HG03460 (cell line): ENCODE results near the gene RPL35.

Source experiments
- ATAC-seq: cut with Tn5 transposase; IDR thresholded peaks from one replicate; pipeline ENCODE4 v1.9.1; 2021; ENCODE audit not compliant: unreplicated experiment

The RPL35 gene

DNA sequence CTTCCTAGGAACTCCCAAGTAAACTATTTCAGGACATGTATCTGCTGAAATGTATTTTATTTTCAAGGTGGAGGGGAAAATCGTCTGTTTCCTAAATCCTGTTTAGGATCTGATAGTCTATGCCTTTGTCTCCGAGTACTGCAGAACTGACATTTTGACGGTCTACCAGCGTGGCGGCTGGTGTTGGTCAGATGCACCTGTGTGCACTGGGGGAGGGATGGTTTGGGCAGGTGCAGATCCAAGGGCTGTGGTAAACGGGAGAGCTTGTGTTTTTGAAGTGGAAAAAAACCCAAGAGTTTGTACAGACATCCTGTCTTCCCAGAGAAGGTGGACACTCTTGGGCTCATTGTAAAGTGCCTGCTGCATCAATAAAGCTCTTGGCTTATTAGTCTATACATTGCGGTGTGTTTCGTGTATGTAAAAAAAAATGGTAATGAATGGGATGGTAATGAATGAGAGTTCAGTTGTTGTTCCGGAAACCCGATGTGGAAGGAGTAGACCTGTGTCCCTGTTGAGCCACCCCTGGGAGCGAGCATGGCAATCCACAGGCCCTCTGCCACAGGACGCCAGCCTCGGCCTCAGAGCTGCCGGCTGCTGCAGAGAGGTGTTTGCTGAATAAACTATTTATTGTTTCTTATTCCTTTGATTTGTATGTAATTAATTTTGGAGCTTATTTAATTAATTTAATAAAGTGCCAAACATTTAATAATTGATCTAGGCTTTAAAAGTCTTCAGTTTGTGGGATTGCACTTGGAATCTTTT lies 15.4 kb upstream of the RPL35 start:
- no peak for ATAC-seq

DNA sequence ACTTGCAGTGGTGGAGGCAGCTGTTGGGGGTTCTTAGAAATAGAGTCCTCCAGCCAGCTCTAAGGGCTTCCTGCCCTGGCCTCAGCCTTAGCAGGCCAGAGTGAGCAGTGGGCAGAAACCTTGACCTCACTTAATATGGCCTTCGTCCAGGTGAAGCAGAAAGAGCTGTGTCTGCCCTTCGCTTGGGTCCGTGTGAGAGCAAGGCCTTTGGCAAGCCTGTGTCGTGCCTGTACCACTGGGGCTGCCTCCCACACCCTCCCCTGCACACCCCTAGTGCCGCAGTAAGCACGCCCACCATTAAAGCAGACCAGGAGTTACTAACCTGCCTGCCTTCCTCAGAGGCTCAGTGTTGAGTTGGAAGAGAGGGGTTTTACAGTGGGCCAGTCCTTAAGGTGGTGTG lies 13.7 kb upstream of the RPL35 start:
- no peak for ATAC-seq

DNA sequence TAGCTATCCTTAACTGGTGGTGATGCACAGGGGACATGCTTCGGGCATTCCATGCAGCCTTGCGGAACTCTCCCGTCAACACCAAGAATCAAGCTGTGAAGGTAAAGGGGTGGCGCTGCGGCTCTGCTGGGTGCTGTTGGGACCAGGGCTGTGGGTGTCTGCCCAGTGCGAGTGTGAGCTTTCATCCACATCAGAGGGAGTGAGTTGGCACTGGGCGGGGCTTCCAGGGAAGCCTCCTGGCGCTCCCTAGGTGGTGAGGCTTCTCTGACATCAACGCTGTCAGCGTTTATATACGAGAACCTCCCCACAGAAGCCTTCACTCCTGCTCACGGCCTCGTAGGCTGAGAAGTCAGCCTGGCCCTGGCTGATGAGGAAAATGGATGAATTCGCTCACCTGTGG lies 11.9 kb upstream of the RPL35 start:
- no peak for ATAC-seq

DNA sequence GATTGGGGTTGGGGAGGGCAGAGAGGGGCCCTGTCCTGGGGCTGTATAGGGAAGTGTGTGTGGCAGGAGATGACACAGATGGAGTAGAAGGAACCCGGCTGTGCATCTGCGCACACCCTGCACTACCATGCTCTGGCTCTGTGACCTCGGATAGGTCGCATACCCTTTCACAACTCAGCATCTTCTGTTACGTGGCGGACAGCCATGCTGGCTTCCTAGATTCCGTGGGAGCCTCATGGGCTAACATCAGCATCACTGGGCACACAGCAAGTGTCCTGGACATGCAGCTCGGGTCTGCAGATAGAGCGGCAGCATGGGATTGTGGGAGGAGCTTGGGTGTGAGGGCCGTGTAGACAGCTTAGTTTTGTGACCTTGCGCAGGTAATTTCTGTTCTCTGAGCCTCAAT lies 9.4 kb upstream of the RPL35 start:
- no peak for ATAC-seq

DNA sequence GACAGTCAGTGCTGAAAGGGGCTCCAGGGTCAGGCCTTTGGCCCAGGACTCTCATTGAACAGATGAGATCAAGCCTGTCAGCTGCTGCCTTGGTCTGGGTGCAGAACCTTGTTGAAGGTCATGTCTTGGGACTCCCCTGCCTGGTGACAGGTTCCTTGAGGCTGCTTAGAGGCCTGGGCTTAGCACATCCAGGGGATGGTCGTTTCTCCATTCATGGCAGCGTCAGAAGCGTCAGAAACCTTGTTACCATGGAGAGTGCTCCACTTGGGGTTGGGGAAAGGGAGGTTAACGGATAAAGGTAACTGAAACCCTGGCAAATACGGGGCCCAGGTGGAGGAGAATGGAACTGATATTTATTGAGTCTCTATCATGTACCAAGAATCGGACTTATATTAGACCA lies 9.0 kb upstream of the RPL35 start:
- ATAC-seq, result no peak

DNA sequence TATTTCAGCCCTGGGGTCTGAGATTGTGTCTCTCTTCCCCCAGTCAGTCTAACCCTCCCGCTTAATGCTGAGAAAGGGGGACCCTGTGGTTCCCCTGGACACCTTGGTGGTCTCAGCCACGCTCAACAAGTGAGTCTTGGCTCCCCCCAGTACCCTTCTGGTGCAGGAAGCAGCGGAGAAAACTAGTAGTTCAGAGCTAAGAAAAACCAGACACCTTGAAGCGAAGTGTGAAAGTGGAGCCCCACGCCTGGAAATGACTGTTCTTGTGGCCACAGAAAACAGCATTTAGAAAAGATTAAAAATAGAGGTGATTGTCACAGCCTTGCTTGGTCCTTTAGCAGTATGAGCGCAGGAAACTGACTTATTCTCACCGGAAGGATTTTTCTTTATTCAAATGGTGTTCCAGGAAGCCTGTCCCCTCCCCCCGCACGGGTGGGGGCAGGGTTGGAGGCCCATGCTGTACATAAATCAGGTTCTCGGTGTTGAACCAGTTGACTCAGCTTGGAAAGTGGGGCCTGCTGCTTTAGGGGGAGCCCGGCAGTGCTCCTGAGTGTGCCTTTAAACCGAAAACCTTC lies 8.3 kb upstream of the RPL35 start:
- peak; percentile 44 for ATAC-seq

DNA sequence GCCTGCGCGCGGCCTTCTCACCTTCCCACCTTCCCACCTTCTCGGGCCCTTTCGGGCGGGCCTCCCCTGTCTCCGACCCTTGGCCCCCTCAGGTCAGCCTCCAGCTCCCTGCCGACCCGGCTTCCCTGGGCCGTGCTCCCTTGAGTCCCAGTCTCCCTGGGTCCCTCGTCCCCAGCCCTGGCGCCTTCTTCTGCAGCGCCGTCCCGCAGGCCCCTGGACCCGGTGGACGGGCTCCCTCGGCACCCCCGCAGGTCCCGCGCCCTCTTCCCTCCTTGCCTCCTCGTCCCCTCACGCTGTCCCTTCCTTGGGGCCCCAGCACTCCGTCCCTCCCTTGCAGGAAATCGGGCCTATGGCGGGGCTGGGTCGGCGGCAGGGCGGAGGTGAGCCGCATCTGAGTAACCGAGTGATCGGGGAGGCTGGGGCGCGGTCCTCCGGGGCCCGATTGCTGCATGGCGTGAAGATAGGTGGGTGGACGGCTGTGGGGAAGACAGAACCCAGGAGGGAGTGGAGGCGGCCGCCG lies 7.8 kb upstream of the RPL35 start:
- peak; percentile 6 for ATAC-seq

DNA sequence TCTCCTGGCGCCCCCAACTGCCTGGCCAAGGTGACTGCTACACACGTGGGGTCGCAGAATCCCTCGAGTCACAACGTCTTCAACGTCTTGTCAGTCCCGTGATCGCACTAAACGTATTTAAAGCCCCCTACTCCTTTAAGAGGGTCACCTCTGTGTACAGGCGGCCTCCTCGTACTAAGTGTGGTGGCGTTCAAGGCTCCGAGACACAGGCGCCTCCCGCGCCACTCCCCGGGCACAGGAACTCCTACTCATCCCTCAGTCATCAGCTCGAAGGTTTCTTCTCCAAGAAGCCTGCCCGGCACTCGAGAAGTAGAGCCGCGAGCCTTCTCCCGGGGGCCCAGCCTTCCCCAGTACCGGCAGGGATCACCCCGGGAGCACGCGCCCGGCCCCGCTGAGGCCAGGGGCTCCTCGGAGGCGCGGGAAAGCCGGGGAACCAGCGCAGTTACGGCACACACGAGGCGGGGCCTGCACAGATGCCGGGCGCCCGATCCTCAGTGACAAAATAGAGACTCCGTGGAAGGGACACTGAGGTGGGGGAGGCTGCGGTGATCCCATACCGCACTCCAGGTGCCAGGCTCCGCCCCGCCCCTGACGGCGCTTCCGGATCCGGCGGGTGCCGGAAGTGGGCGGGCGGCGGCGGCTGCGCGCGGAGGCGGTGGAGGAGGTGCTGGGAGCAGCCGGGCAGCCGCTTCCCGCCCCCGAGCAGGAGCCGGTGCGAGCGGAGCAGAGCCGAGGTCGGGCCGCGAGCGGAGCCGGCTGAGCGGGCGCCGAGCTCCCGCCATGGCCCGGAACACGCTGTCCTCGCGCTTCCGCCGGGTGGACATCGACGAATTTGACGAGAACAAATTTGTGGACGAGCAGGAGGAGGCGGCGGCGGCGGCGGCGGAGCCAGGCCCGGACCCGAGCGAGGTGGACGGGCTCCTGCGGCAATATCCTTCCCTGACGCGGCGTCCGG lies 7.0 kb upstream of the RPL35 start:
- peak; percentile 58 for ATAC-seq

DNA sequence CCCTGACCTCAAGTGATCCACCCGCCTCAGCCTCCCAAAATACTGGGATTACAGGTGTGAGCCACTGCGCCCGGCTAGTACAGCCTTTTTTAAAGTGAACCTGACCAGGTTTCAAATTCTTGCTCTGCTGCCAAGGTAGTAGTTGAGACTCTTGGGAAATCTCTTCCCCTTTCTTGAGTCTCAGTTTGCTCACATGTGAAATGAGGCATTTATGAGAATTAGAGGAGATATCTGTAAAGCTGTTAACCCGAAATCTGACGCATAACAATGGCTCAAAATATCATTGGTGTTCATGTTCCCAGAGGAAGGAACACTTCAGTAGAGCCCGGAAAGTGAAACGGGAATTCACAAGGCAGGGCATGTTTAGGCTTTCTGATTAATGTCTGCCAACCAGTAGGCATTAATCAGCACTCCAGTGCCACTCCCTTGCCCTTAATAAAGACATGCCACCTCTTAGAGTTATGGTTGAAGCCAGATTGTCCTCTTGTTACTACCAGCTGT lies 1.7 kb upstream of the RPL35 start:
- ATAC-seq, result no peak

DNA sequence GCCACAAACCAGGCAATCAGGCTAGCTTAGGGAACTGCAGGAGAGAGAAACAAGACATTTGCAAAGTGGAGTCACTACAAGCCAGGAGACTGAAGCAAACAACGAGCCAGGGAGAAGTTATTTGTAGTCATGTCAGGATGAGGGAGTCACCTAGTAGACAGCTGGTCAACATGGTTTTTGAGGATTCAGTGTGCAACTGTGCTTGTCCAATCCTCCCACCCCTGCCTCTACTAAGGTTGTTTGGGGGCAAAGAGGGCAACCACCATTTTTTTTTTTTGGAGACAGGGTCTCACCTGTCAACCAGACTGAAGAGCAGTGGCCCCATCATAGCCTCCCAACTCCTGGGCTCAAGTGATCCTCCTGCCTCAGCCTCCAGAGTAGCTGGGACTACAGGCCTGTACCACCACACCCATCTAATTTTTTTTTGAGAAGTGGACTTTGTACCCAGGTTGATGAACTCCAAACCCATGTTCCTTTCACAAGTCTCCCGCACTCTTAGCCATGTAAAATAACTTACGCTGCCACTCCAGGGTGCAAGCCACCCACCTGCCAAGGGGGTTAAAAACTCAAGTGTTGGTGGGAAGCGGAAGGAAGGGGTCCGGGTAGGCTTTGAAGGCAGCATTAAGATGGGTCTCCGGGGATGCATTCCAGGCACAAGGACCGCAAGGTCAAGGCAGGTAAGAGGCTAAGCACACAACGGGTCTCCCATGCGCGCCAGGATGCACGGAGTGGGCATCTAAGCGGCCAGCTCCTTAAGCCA lies 995 bp downstream of the RPL35 start:
- no peak for ATAC-seq

DNA sequence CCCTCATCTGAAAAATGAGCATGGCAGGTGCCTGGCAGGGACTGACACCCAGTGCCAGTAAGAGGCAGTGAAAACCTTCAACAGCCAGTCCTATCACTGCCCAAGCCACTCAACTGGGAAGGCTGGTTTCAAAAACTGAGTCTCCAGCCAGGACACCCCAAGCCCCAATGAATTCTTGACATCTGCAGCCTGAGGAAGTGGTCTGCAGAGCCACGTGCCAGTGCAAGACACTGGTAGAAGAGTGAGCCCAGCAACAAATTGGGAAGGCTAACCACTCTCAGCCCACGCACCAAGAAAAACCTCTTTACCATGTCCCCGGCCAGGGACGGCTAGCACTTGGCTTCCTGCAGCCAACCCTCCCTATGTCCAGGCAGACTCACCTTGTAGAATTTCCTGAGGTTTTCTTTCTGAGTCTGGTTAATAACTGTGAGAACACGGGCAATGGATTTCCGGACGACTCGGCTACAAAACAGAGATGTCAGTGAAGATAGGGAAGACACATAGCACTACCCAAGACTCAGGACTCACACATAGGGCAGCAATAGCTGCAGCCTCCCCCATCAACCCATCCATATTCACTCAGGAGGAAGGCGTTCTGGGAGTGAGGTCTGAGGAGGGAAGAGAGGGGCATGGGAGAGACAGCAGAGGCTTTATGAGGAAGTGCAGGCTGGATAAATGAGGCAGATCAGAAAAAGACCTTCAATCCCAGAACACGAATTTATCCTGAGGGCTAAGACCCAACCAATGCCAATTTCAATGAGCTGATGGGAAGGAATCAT lies 1.8 kb downstream of the RPL35 start:
- no peak for ATAC-seq

DNA sequence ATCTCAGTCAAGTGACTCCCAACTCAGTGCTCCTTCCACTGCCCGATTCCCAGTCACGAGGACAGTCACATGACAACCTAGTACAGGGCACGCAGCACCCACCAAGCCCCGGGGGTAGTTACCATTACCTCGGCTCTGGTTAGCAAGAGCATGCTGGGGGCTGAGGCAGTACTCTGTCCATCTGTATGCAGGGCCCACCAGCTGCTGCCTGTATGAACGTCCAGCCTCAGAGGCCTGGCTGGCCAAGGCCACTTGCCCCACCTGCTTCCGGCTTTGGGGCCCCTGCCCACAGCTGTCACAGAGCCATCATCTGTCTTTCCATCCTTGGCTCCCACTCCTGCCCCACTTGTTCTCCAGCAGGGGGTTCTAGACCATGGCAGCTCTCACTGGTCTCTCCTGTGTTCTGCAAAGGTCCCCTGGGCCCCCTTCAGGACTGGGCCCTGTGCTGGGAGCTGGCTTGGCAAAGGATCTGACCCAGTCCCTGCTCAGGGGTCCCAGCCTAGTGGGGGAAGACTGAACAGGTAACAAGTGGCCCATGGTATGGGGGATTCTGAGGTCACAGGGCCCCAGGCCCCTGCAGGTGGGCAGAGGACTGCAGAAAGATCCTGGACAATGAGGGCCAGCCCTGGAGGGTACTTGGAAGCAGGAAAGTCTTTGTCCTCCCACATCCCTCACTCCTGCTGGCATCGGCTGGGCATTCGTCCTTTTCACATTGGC lies 3.3 kb downstream of the RPL35 start:
- ATAC-seq, result no peak

DNA sequence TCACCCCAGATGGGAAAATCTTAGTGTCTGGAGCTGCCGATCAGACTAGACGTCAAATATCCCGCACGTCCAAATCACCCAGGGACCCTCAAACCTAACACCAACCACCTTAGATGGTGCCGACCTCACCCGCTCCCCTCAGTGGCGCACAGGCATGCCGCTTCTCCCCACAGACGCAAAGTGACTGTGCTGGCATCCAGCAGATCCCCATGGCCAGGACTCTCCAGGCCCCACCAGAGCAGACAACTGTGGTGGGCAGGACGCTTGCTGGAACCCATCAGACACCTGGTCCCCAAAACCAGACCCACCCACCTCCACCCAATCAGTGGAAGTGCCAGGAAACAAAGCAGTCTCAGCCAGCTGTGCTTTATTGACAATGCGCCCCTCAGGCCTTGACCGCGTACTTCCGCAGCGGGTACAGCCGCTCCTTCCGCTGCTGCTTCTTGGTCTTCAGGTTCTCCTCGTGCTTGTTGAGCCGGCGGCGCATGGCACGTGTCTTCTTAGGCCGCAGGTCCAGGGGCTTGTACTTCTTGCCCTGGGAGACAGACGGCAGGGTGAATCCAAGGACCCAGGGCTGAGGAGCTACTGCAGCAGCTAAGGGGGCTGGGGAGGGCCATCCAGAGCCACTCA lies 4.1 kb downstream of the RPL35 start:
- no peak for ATAC-seq

DNA sequence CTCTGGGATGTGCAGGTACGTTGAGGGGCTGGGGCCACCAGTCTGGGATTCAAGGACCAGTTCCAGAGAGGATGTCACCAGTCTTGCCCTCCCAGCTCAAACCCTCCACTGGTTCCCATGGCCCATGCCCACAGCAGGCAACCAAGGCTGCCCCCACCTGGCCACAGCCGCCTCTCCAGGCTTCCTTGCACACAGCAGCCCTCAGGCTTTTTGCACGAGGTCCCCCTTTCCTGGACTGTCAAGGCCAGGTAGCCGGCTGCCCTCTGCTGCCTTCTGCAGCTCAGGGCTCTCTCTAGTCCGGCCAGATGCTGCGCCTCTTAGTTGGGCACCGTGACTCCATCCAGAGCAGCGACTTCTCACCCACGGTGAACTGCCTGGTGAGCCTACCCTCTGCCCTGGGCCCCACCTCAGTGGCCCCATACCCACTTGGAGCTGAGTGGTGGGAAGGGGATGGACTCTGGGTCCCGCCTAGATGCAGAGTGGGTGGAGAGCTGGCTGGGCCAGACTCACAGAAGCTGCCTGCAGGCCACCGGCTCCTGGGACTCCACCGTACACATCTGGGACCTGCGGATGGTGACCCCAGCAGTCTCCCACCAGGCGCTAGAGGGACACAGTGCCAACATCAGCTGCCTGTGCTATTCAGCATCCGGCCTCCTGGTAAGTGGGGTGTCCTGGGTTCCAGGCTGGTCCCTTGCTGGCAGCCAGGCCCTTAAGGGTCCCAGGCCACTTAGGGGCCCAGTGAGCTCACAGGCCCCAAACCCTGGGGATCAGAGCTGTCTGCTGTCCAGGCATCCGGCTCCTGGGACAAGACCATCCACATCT lies 5.6 kb downstream of the RPL35 start:
- no peak for ATAC-seq

DNA sequence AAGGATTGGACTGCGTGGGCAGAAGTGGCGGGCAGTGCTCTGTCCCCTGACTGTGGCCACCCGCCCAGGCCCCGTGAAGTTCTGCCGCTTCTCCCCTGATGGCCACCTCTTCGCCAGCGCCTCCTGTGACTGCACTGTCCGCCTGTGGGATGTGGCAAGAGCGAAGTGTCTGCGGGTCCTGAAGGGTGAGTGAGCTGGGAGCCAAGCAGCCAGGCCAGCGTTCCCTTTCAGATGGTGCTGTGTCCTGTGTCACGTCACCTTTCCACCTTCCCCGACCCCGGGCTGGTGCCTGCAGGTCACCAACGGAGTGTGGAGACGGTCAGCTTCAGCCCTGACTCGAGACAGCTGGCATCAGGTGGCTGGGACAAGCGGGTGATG lies 6.2 kb downstream of the RPL35 start:
- ATAC-seq, result no peak

DNA sequence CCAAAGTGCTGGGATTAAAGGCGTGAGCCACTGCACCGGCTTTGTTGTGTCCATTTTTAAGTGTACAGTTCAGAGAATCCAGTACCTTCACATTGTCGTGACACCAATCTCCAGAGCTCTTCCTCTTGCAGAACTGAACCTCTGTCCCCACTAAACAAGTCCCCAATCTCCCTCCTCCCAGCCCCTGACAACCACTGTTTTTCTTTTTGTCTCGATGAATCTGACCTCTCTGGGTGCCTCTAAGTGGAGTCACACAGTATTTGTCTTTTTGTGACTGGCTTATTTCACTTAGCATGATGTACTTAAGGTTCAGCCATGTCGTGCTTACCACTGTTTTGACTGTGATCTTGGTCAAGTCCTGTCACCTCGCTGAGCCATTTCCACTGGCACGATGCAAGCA lies 6.9 kb downstream of the RPL35 start:
- ATAC-seq, result no peak

DNA sequence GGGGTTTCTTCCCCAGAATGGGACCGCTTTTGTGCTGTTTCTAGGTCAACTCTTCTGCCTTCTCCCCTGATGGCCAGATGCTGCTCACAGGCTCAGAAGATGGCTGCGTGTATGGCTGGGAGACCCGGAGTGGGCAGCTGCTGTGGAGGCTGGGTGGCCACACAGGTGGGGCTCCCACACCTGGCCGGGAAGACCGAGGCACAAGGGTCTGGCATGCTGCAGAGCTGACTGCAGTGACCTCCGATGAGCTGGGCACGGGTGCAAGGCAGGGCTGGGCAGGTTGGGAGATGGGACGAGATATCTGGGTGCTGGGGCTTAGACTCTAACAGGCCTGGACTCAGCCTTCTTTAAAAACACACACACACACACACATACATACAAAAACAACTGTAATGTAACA lies 7.6 kb downstream of the RPL35 start:
- no peak for ATAC-seq

DNA sequence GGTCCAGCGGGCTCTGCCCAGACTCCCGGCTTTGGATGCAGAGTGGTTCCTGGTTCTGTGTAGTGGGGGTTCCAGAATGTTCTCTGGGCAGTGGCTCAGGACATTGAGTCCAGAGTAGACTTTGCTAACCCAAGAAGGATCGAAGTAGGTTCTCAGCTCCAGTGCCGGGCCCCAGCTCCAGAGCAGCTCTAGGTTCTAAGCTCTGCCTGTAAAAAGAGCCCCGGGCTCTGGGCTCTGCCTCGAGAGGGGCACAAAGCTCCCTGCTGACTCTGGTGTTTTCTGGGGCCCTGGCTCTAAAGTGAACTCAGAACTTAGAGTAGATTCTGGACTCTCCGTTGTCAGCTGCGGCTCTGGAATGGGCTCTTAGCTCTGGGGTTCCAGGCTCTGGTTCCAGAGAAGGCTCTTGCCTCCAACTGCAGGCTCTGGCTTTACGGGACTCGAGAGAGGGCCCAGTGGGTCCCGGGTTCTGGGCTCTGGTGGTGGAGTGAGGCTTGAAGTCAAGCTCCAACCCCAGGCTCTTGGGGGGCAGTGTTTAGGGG lies 8.1 kb downstream of the RPL35 start:
- ATAC-seq, result no peak
